ENCODE data around the gene VWC2.

The VWC2 gene

GRCh38 chr7:49885593-49886285, 112.3 kb downstream of the VWC2 start:
- no peak for DNase-seq
- H3K9me3 ChIP-seq (ENCODE audit: control extremely low read depth in 1 of 5, control insufficient read depth in 4 of 5, insufficient read depth in 2 of 5, low read depth in 1 of 5, low read length in 4 of 5) = no peaks in the 10 kb centered on the region
- WGBS (ENCODE audit: insufficient coverage) = 65% methylated on average over 9 of the region's 11 CpGs
- no peaks in the 10 kb centered on the region for H3K36me3 ChIP-seq (ENCODE audit: control insufficient read depth in 4 of 4, insufficient read depth in 4 of 4, low read length in 3 of 4)
- H3K27ac ChIP-seq (ENCODE audit: insufficient read depth in 1 of 2, low read depth in 1 of 2, low read length in 2 of 2, poor library complexity in 1 of 2, severe bottlenecking in 2 of 2) = no peak overlapping the region
- peaks cover 0 to 4% (median 0%) of the 10 kb centered on the region in 5 experiments for H3K27me3 ChIP-seq (replicated peaks in 2 of 5; ENCODE audit: control insufficient read depth in 4 of 5, insufficient read depth in 5 of 5, low read length in 4 of 5)
- H3K4me1 ChIP-seq (ENCODE audit: control extremely low read depth in 1 of 4, control insufficient read depth in 4 of 4, insufficient read depth in 4 of 4, low read length in 3 of 4) = no peaks in the 10 kb centered on the region
- ChIA-PET CTCF (no interaction called here), POLR2A (no interaction called here)
- H3K4me3 ChIP-seq (ENCODE audit: control insufficient read depth in 1 of 7, extremely low read depth in 1 of 7, insufficient read depth in 4 of 7, low read depth in 2 of 7, low read length in 6 of 7) = no peak overlapping the region

- no peak overlapping the region for H3K4me3 ChIP-seq (ENCODE audit: control insufficient read depth in 1 of 7, extremely low read depth in 1 of 7, insufficient read depth in 4 of 7, low read depth in 2 of 7, low read length in 6 of 7)
- no peak for DNase-seq
- H3K27ac ChIP-seq (ENCODE audit: insufficient read depth in 1 of 2, low read depth in 1 of 2, low read length in 2 of 2, poor library complexity in 1 of 2, severe bottlenecking in 2 of 2) = no peak overlapping the region
- WGBS (ENCODE audit: insufficient coverage) = 80% methylated on average over 1 of the region's 2 CpGs
- ChIA-PET POLR2A (no interaction called here), CTCF (no interaction called here)
- H3K9me3 ChIP-seq (ENCODE audit: control extremely low read depth in 1 of 5, control insufficient read depth in 4 of 5, insufficient read depth in 2 of 5, low read depth in 1 of 5, low read length in 4 of 5) = no peaks in the 10 kb centered on the region
- H3K36me3 ChIP-seq (ENCODE audit: control insufficient read depth in 4 of 4, insufficient read depth in 4 of 4, low read length in 3 of 4) = no peaks in the 10 kb centered on the region
- no peaks in the 10 kb centered on the region for H3K27me3 ChIP-seq (replicated peaks in 2 of 5; ENCODE audit: control insufficient read depth in 4 of 5, insufficient read depth in 5 of 5, low read length in 4 of 5)
- no peaks in the 10 kb centered on the region for H3K4me1 ChIP-seq (ENCODE audit: control extremely low read depth in 1 of 4, control insufficient read depth in 4 of 4, insufficient read depth in 4 of 4, low read length in 3 of 4)
Observed at GRCh38 chr7:49892481-49892880, 119.0 kb downstream of the VWC2 start.

- Histone ChIP-seq H3K4me1 (ENCODE audit: control extremely low read depth in 1 of 4, control insufficient read depth in 4 of 4, insufficient read depth in 4 of 4, low read length in 3 of 4) (no peaks in the 10 kb centered on the region), H3K36me3 (ENCODE audit: control insufficient read depth in 4 of 4, insufficient read depth in 4 of 4, low read length in 3 of 4) (no peaks in the 10 kb centered on the region), H3K27ac (ENCODE audit: insufficient read depth in 1 of 2, low read depth in 1 of 2, low read length in 2 of 2, poor library complexity in 1 of 2, severe bottlenecking in 2 of 2) (no peak overlapping the region), H3K4me3 (ENCODE audit: control insufficient read depth in 1 of 7, extremely low read depth in 1 of 7, insufficient read depth in 4 of 7, low read depth in 2 of 7, low read length in 6 of 7) (no peak overlapping the region), H3K9me3 (ENCODE audit: control extremely low read depth in 1 of 5, control insufficient read depth in 4 of 5, insufficient read depth in 2 of 5, low read depth in 1 of 5, low read length in 4 of 5) (no peaks in the 10 kb centered on the region), H3K27me3 (replicated peaks in 2 of 5; ENCODE audit: control insufficient read depth in 4 of 5, insufficient read depth in 5 of 5, low read length in 4 of 5) (no peaks in the 10 kb centered on the region)
- CTCF ChIA-PET = interaction anchor here (0.6 kb wide), 1 partner anchor 923 kb away, joined by 3 read pairs; no protein-coding TSS in a partner anchor
- POLR2A ChIA-PET = no interaction called here
- no peak for DNase-seq
- 85% methylated on average over 3 of the region's 4 CpGs for WGBS (ENCODE audit: insufficient coverage)
Observed at GRCh38 chr7:49893131-49893530, 119.7 kb downstream of the VWC2 start.

- ChIA-PET CTCF (no interaction called here), POLR2A (no interaction called here)
- WGBS (ENCODE audit: insufficient coverage) = 93% methylated on average over 2 of the region's 4 CpGs
Observed at GRCh38 chr7:49894543-49894942, 121.1 kb downstream of the VWC2 start.

GRCh38 chr7:49911909-49912308, 138.5 kb downstream of the VWC2 start:
- POLR2A ChIA-PET = no interaction called here
- CTCF ChIA-PET = no interaction called here

More at GRCh38 chr7:49894543-49894942, 121.1 kb downstream of the VWC2 start:
- Histone ChIP-seq H3K27me3 (replicated peaks in 2 of 5; ENCODE audit: control insufficient read depth in 4 of 5, insufficient read depth in 5 of 5, low read length in 4 of 5) (no peaks in the 10 kb centered on the region), H3K27ac (ENCODE audit: insufficient read depth in 1 of 2, low read depth in 1 of 2, low read length in 2 of 2, poor library complexity in 1 of 2, severe bottlenecking in 2 of 2) (no peak overlapping the region), H3K9me3 (ENCODE audit: control extremely low read depth in 1 of 5, control insufficient read depth in 4 of 5, insufficient read depth in 2 of 5, low read depth in 1 of 5, low read length in 4 of 5) (no peaks in the 10 kb centered on the region), H3K36me3 (ENCODE audit: control insufficient read depth in 4 of 4, insufficient read depth in 4 of 4, low read length in 3 of 4) (no peaks in the 10 kb centered on the region), H3K4me3 (ENCODE audit: control insufficient read depth in 1 of 7, extremely low read depth in 1 of 7, insufficient read depth in 4 of 7, low read depth in 2 of 7, low read length in 6 of 7) (no peak overlapping the region), H3K4me1 (ENCODE audit: control extremely low read depth in 1 of 4, control insufficient read depth in 4 of 4, insufficient read depth in 4 of 4, low read length in 3 of 4) (no peaks in the 10 kb centered on the region)
- no peak for DNase-seq

GRCh38 chr7:49926720-49927119, 153.3 kb downstream of the VWC2 start:
- no peak for DNase-seq
- H3K4me1 ChIP-seq (ENCODE audit: control extremely low read depth in 1 of 4, control insufficient read depth in 4 of 4, insufficient read depth in 4 of 4, low read length in 3 of 4) = no peaks in the 10 kb centered on the region
- H3K4me3 ChIP-seq (ENCODE audit: control insufficient read depth in 1 of 7, extremely low read depth in 1 of 7, insufficient read depth in 4 of 7, low read depth in 2 of 7, low read length in 6 of 7) = no peak overlapping the region
- H3K27ac ChIP-seq (ENCODE audit: insufficient read depth in 1 of 2, low read depth in 1 of 2, low read length in 2 of 2, poor library complexity in 1 of 2, severe bottlenecking in 2 of 2) = no peak overlapping the region
- no peaks in the 10 kb centered on the region for H3K27me3 ChIP-seq (replicated peaks in 2 of 5; ENCODE audit: control insufficient read depth in 4 of 5, insufficient read depth in 5 of 5, low read length in 4 of 5)
- 91% methylated on average over 5 of the region's 6 CpGs for WGBS (ENCODE audit: insufficient coverage)
- ChIA-PET POLR2A (no interaction called here), CTCF (no interaction called here)
- no peaks in the 10 kb centered on the region for H3K36me3 ChIP-seq (ENCODE audit: control insufficient read depth in 4 of 4, insufficient read depth in 4 of 4, low read length in 3 of 4)
- H3K9me3 ChIP-seq (ENCODE audit: control extremely low read depth in 1 of 5, control insufficient read depth in 4 of 5, insufficient read depth in 2 of 5, low read depth in 1 of 5, low read length in 4 of 5) = peaks cover 0 to 5% (median 0%) of the 10 kb centered on the region in 5 experiments

More at GRCh38 chr7:49911909-49912308, 138.5 kb downstream of the VWC2 start:
- H3K36me3 ChIP-seq (ENCODE audit: control insufficient read depth in 4 of 4, insufficient read depth in 4 of 4, low read length in 3 of 4) = no peaks in the 10 kb centered on the region
- peaks cover 0 to 3% (median 0%) of the 10 kb centered on the region in 5 experiments for H3K9me3 ChIP-seq (ENCODE audit: control extremely low read depth in 1 of 5, control insufficient read depth in 4 of 5, insufficient read depth in 2 of 5, low read depth in 1 of 5, low read length in 4 of 5)
- DNase-seq = no peak
- WGBS (ENCODE audit: insufficient coverage) = 91% methylated on average over 6 of the region's 8 CpGs
- no peak overlapping the region for H3K27ac ChIP-seq (ENCODE audit: insufficient read depth in 1 of 2, low read depth in 1 of 2, low read length in 2 of 2, poor library complexity in 1 of 2, severe bottlenecking in 2 of 2)
- H3K4me1 ChIP-seq (ENCODE audit: control extremely low read depth in 1 of 4, control insufficient read depth in 4 of 4, insufficient read depth in 4 of 4, low read length in 3 of 4) = no peaks in the 10 kb centered on the region
- no peaks in the 10 kb centered on the region for H3K27me3 ChIP-seq (replicated peaks in 2 of 5; ENCODE audit: control insufficient read depth in 4 of 5, insufficient read depth in 5 of 5, low read length in 4 of 5)
- no peak overlapping the region for H3K4me3 ChIP-seq (ENCODE audit: control insufficient read depth in 1 of 7, extremely low read depth in 1 of 7, insufficient read depth in 4 of 7, low read depth in 2 of 7, low read length in 6 of 7)

- H3K36me3 ChIP-seq (ENCODE audit: control insufficient read depth in 4 of 4, insufficient read depth in 4 of 4, low read length in 3 of 4) = no peaks in the 10 kb centered on the region
- CTCF ChIA-PET = no interaction called here
- POLR2A ChIA-PET = no interaction called here
- no peaks in the 10 kb centered on the region for H3K4me1 ChIP-seq (ENCODE audit: control extremely low read depth in 1 of 4, control insufficient read depth in 4 of 4, insufficient read depth in 4 of 4, low read length in 3 of 4)
- no peak for DNase-seq
- H3K4me3 ChIP-seq (ENCODE audit: control insufficient read depth in 1 of 7, extremely low read depth in 1 of 7, insufficient read depth in 4 of 7, low read depth in 2 of 7, low read length in 6 of 7) = no peak overlapping the region
- WGBS (ENCODE audit: insufficient coverage) = 100% methylated on average over 5 of the region's 5 CpGs
- no peaks in the 10 kb centered on the region for H3K27me3 ChIP-seq (replicated peaks in 2 of 5; ENCODE audit: control insufficient read depth in 4 of 5, insufficient read depth in 5 of 5, low read length in 4 of 5)
- peaks cover 0 to 9% (median 0%) of the 10 kb centered on the region in 5 experiments for H3K9me3 ChIP-seq (ENCODE audit: control extremely low read depth in 1 of 5, control insufficient read depth in 4 of 5, insufficient read depth in 2 of 5, low read depth in 1 of 5, low read length in 4 of 5)
- H3K27ac ChIP-seq (ENCODE audit: insufficient read depth in 1 of 2, low read depth in 1 of 2, low read length in 2 of 2, poor library complexity in 1 of 2, severe bottlenecking in 2 of 2) = no peak overlapping the region
Observed at GRCh38 chr7:49927631-49928030, 154.2 kb downstream of the VWC2 start.

All from common myeloid progenitor, CD34-positive (primary cell).